ENCODE results near the gene SF3A1.
"Not testable (repeated sequence)": the region's sequence is repeated elsewhere in the genome, so short reads cannot be mapped to it uniquely, and the experiment has no call there.

Gene SF3A1

GRCh38 chr22:30356449-30357235 is at the start of gene SF3A1, which contains the start of gene CCDC157:
TSS of gene SF3A1 (minus strand) at chr22:30356894. CDS start at chr22:30356792, 102 bp downstream.
TSS of gene CCDC157 (plus strand) at chr22:30357007. CDS start at chr22:30366001, 8,994 bp downstream.
- TF ChIP-seq, protein P1, sequence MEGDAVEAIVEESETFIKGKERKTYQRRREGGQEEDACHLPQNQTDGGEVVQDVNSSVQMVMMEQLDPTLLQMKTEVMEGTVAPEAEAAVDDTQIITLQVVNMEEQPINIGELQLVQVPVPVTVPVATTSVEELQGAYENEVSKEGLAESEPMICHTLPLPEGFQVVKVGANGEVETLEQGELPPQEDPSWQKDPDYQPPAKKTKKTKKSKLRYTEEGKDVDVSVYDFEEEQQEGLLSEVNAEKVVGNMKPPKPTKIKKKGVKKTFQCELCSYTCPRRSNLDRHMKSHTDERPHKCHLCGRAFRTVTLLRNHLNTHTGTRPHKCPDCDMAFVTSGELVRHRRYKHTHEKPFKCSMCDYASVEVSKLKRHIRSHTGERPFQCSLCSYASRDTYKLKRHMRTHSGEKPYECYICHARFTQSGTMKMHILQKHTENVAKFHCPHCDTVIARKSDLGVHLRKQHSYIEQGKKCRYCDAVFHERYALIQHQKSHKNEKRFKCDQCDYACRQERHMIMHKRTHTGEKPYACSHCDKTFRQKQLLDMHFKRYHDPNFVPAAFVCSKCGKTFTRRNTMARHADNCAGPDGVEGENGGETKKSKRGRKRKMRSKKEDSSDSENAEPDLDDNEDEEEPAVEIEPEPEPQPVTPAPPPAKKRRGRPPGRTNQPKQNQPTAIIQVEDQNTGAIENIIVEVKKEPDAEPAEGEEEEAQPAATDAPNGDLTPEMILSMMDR (IDR thresholded peaks at IDR 0.05; ENCODE audit: borderline replicate concordance, control extremely low read depth, extremely low read depth, insufficient read depth, missing control alignments) = no peak
- in situ Hi-C loops (cut with MboI; ENCODE audit: low sequenced_read_pairs, unreplicated experiment) = no loop called here
- peak; percentile 98 for DNase-seq (ENCODE audit: low spot score)

- no peak for DNase-seq (ENCODE audit: low spot score)
- in situ Hi-C loops (cut with MboI; ENCODE audit: low sequenced_read_pairs, unreplicated experiment) = no loop called here
- TF ChIP-seq, protein P1 (IDR thresholded peaks at IDR 0.05; ENCODE audit: borderline replicate concordance, control extremely low read depth, extremely low read depth, insufficient read depth, missing control alignments) = no peak
Observed at GRCh38 chr22:30406400-30406799, 49.7 kb upstream of the SF3A1 start.

- TF ChIP-seq, protein P1 (IDR thresholded peaks at IDR 0.05; ENCODE audit: borderline replicate concordance, control extremely low read depth, extremely low read depth, insufficient read depth, missing control alignments) = no peak
- DNase-seq (ENCODE audit: low spot score) = no peak
- in situ Hi-C loops (cut with MboI; ENCODE audit: low sequenced_read_pairs, unreplicated experiment) = no loop called here
Observed at GRCh38 chr22:30405731-30406130, 49.0 kb upstream of the SF3A1 start.

GRCh38 chr22:30404307-30404706 is 47.6 kb upstream of the SF3A1 start:
- in situ Hi-C loops (cut with MboI; ENCODE audit: low sequenced_read_pairs, unreplicated experiment) = no loop called here
- no peak for DNase-seq (ENCODE audit: low spot score)
- TF ChIP-seq, protein P1 (IDR thresholded peaks at IDR 0.05; ENCODE audit: borderline replicate concordance, control extremely low read depth, extremely low read depth, insufficient read depth, missing control alignments) = no peak

DNA sequence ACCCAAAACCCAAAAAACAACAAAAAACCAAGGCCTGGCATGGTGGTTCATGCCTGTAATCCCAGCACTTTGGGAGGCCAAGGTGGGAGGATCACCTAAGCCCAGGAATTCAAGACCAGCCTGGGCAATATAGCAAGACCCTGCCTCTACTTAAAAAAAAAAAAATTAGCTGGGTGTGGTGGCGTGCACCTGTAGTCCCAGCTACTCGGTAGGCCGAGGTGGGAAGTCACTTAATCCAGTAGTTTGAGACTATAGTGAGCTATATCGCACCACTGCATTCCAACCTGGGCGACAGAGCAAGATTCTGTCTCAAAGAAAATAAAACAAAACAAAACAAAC is 46.0 kb upstream of the SF3A1 start:
- in situ Hi-C loops (cut with MboI; ENCODE audit: low sequenced_read_pairs, unreplicated experiment); DNase-seq (ENCODE audit: low spot score): not testable (repeated sequence)

- in situ Hi-C loops (cut with MboI; ENCODE audit: low sequenced_read_pairs, unreplicated experiment) = no loop called here
- TF ChIP-seq, protein P1 (IDR thresholded peaks at IDR 0.05; ENCODE audit: borderline replicate concordance, control extremely low read depth, extremely low read depth, insufficient read depth, missing control alignments) = no peak
- DNase-seq (ENCODE audit: low spot score) = peak; percentile 73
Observed at GRCh38 chr22:30402028-30402765, 45.5 kb upstream of the SF3A1 start.

GRCh38 chr22:30401024-30401423 is 44.3 kb upstream of the SF3A1 start:
- in situ Hi-C loops (cut with MboI; ENCODE audit: low sequenced_read_pairs, unreplicated experiment); DNase-seq (ENCODE audit: low spot score): not testable (repeated sequence)

Data from GM13976 (cell line).